ENCODE data around the gene TRABD.

GRCh38 chr22:50175921-50176849, 9.5 kb upstream of the TRABD start:
- no peak for TF ChIP-seq CTCF (IDR thresholded peaks at IDR 0.05)
- no peak for TF ChIP-seq POLR2A (IDR thresholded peaks at IDR 0.05)
